ENCODE data around the gene KLHDC8A.

DNA sequence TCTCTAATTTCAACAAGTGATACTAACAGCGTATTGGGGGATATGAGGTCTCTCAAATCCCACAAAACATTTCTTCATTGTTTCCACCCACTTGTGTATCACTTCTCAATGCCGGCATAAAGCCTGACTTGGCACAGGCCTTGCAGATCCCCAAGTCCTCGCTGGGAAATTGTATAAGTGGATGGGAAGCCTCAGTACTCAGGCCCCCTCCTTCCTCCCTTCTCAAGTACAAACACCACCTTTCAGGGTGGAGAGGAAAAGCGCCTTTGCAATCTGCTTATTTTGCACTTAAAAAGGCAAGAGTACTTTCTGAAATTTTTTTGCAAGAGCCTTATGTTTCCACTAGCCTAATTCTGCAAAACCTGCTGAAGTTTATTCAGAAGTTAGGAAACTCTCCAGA, 25.8 kb upstream of the KLHDC8A start:
- TF ChIP-seq CTCF (conservative IDR thresholded peaks at IDR 0.05; ENCODE audit: low read depth, low read length) (no peak), SMC3 (IDR thresholded peaks at IDR 0.05; ENCODE audit: low read depth, low read length) (no peak), ELK1 (IDR thresholded peaks at IDR 0.05; ENCODE audit: borderline replicate concordance, low read depth, low read length) (no peak), CHD1 (IDR thresholded peaks at IDR 0.05; ENCODE audit: low read depth, low read length) (no peak), POLR2A (IDR thresholded peaks at IDR 0.05; ENCODE audit: low read depth, low read length) (no peak), FOS (IDR thresholded peaks at IDR 0.05; ENCODE audit: low read depth, low read length) (no peak), RAD21 (IDR thresholded peaks at IDR 0.05; ENCODE audit: low read length) (no peak)
- TF ChIP-seq, protein P1, sequence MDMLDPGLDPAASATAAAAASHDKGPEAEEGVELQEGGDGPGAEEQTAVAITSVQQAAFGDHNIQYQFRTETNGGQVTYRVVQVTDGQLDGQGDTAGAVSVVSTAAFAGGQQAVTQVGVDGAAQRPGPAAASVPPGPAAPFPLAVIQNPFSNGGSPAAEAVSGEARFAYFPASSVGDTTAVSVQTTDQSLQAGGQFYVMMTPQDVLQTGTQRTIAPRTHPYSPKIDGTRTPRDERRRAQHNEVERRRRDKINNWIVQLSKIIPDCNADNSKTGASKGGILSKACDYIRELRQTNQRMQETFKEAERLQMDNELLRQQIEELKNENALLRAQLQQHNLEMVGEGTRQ (IDR thresholded peaks at IDR 0.05; ENCODE audit: low read depth, low read length) = no peak

Measured in IMR-90 (cell line).